Naive thymus-derived CD4-positive, alpha-beta T cell (primary cell): ENCODE measurements around the gene HSD17B11. TPM values are rescaled to one million over a fixed set of nuclear protein-coding genes. Genes with fewer than 3 reads are reported as not detected.
"Not testable (repeated sequence)": the region's sequence is repeated elsewhere in the genome, so short reads cannot be mapped to it uniquely, and the experiment has no call there.

Experiments
- ATAC-seq: fragments of 150-1000 bp; cut with Tn5 transposase; 2 replicates; pipeline ENCODE4 v1.10.0; 2021; ENCODE audit warnings: mild to moderate bottlenecking, moderate library complexity
- CTCF ChIA-PET: fragments of 350-600 bp; sonication (Branson Sonifier 250); formaldehyde crosslinking; loops from one replicate; lab custom pipeline; 2021; ENCODE audit warnings: antibody characterized with exemption; lab: Charles Lee
- POLR2A ChIA-PET: fragments of 350-600 bp; sonication (Branson Sonifier 250); formaldehyde crosslinking; loops from one replicate; lab custom pipeline; 2021; ENCODE audit warnings: antibody characterized with exemption, inconsistent platforms; lab: Charles Lee
- DNase-seq, 9 donors: peaks; one replicate each; pipeline versions ENCODE4 v3.0.0 to v3.0.0-alpha.2; 2020 to 2022; ENCODE audit warnings: mixed read lengths in 1 of 9
- H3K27ac ChIP-seq: one replicate; pipeline ENCODE4 v1.7.0; 2013; ENCODE audit warnings: mild to moderate bottlenecking, low read depth, low read length, moderate library complexity
- H3K27me3 ChIP-seq, 2 donors: one replicate each; pipeline ENCODE4 v1.7.0; 2013; ENCODE audit warnings: low read length in 2 of 2, mild to moderate bottlenecking in 2 of 2, moderate library complexity in 2 of 2; ENCODE audit not compliant: control insufficient read depth in 2 of 2, insufficient read depth in 2 of 2
- H3K36me3 ChIP-seq, 3 experiments: 1 replicate in 2 of 3; 2 replicates in 1 of 3; pipeline ENCODE4 v1.7.0; 2013; ENCODE audit warnings: low read length in 3 of 3, mild to moderate bottlenecking in 3 of 3, moderate library complexity in 1 of 3; ENCODE audit not compliant: insufficient read depth in 3 of 3, control insufficient read depth in 2 of 3
- H3K4me1 ChIP-seq, 2 donors: one replicate each; pipeline ENCODE4 v1.7.0; 2013; ENCODE audit warnings: low read length in 2 of 2, mild to moderate bottlenecking in 2 of 2, moderate library complexity in 1 of 2; ENCODE audit not compliant: control insufficient read depth in 2 of 2, insufficient read depth in 2 of 2
- H3K4me3 ChIP-seq: 2 replicates; pipeline ENCODE4 v1.7.0; 2013; ENCODE audit warnings: mild to moderate bottlenecking, low read length
- H3K9me3 ChIP-seq, 3 experiments: 1 replicate in 2 of 3; 2 replicates in 1 of 3; pipeline ENCODE4 v1.7.0; 2013; ENCODE audit warnings: low read length in 3 of 3; ENCODE audit not compliant: control insufficient read depth in 2 of 3
- H3K27ac Mint-ChIP-seq, 9 donors: one replicate each; pipeline ENCODE4 v1.8.0; 2020 to 2022; ENCODE audit warnings: mixed read lengths in 9 of 9, mild to moderate bottlenecking in 8 of 9, moderate library complexity in 5 of 9, inconsistent platforms in 2 of 9
- H3K27me3 Mint-ChIP-seq, 5 donors: one replicate each; pipeline ENCODE4 v1.8.0; 2021 to 2022; ENCODE audit warnings: mixed read lengths in 5 of 5, mild to moderate bottlenecking in 1 of 5
- H3K36me3 Mint-ChIP-seq, 5 donors: one replicate each; pipeline ENCODE4 v1.8.0; 2020 to 2022; ENCODE audit warnings: mixed read lengths in 5 of 5, mild to moderate bottlenecking in 3 of 5, inconsistent platforms in 1 of 5
- H3K4me1 Mint-ChIP-seq, 7 donors: one replicate each; pipeline ENCODE4 v1.8.0; 2020 to 2022; ENCODE audit warnings: mixed read lengths in 7 of 7, mild to moderate bottlenecking in 3 of 7, inconsistent platforms in 1 of 7
- H3K4me3 Mint-ChIP-seq, 10 donors: one replicate each; pipeline ENCODE4 v1.8.0; 2020 to 2022; ENCODE audit warnings: mild to moderate bottlenecking in 10 of 10, mixed read lengths in 10 of 10, moderate library complexity in 6 of 10, inconsistent platforms in 2 of 10
- H3K9me3 Mint-ChIP-seq, 11 donors: one replicate each; pipeline ENCODE4 v1.8.0; 2020 to 2022; ENCODE audit warnings: mixed read lengths in 11 of 11, mild to moderate bottlenecking in 4 of 11, inconsistent platforms in 1 of 11, moderate library complexity in 1 of 11
- intact Hi-C, 2 donors: fragments of 100-400 bp; cut with micrococcal nuclease; formaldehyde crosslinking; loops; one replicate each; pipeline ENCODE4 v1.15.1; 2023
- polyA plus RNA-seq, 2 donors: library from polyadenylated mRNA; unstranded; fragments of 300-500 nt; fragmentation: Illumina TruSeq; gene quantifications; one replicate each; pipeline ENCODE4 v1.2.3, GENCODE V29; 2021
- total RNA-seq, 6 experiments: library from RNA in 5 of 6; stranded (reverse) in 5 of 6; gene quantifications; 1 replicate in 5 of 6; 2 replicates in 1 of 6; pipeline ENCODE4 v1.2.3 and lab custom pipeline; 2021 to 2026

The HSD17B11 gene
- total and polyA plus RNA-seq, 7 experiments from 2014 or later: 34.3 to 76.2 (median 68.4) TPM

DNA sequence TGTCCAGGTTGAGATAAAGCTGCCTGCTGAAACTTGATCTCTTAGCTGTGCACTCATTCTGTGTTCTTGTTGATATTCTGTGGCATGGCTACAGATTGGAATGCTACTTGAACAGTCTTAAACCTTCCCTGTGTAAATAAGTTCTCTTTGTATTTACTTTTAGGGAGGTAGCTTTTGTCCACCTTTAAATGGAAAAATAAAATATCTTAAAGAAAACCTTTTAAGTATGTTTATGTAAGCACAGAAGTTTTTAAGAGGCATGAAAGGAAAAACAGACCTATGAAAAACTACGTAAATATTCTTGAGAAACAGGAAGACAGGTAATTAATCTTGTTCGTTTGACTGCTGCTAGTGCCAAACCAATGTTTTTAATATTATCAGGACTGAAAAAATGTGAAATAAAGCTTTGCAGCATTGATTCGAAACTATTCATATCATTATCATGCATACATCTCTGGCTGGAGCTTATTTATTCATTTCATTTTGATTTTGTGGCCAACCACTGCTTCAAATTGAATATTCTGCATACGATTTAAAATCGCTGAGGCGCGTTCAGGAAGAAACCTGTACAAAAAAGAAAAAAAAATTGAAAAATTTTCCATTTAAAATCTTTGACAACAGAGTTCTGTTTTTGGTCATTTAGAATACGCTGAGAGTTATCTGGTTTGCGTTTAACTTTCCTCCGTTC, 86.1 kb downstream of the HSD17B11 start:
- ATAC-seq (no peak), DNase-seq (no peak)
- Histone ChIP-seq H3K27me3 (no peaks in the 10 kb centered on the region), H3K27ac (no peak overlapping the region), H3K36me3 (no peaks in the 10 kb centered on the region), H3K4me1 (no peaks in the 10 kb centered on the region), H3K9me3 (no peaks in the 10 kb centered on the region), H3K4me3 (no peak overlapping the region)
- H3K27me3 Mint-ChIP-seq: peaks cover 0 to 2% (median under 1%) of the 10 kb centered on the region in 5 donors
- H3K9me3 Mint-ChIP-seq: peaks cover 0 to 2% (median 0%) of the 10 kb centered on the region in 11 donors
- intact Hi-C loops: no loop called here
- peaks cover 0 to 5% (median 0%) of the 10 kb centered on the region in 5 donors for H3K36me3 Mint-ChIP-seq
- no peak overlapping the region for H3K4me3 Mint-ChIP-seq
- POLR2A ChIA-PET: no interaction called here
- H3K4me1 Mint-ChIP-seq: peaks cover 0 to 4% (median 0%) of the 10 kb centered on the region in 7 donors
- CTCF ChIA-PET: no interaction called here
- H3K27ac Mint-ChIP-seq: no peak overlapping the region

DNA sequence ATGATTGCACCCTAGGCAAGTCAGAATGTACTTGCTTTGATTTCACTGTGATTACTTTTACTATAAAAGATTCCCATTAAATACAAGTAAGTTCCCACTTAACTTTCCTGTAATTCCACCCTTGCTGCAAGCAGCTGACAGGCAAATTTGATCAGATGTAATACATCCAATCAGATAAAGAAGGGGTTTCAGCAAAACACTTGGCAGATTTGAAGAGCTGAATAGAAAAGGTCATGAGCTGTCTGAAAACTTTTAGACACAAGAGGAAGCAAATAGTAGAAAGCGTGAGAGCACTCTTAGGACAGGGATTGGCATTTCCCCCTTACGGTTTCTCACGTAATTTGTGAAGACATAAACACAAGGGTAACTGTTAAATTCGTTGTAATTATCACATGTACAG, 91.1 kb downstream of the HSD17B11 start:
- CTCF ChIA-PET: interaction anchor here (1.1 kb wide), 1 partner anchor 167 kb away, joined by 3 read pairs; no protein-coding TSS in a partner anchor
- Histone ChIP-seq H3K4me3 (no peak overlapping the region), H3K9me3 (no peaks in the 10 kb centered on the region), H3K36me3 (no peaks in the 10 kb centered on the region), H3K27me3 (no peaks in the 10 kb centered on the region), H3K27ac (no peak overlapping the region), H3K4me1 (no peaks in the 10 kb centered on the region)
- Mint-ChIP-seq H3K9me3 (peaks cover 0 to 2% (median under 1%) of the 10 kb centered on the region in 11 donors), H3K27me3 (peaks cover 0 to 4% (median 2%) of the 10 kb centered on the region in 5 donors), H3K36me3 (peaks cover 0 to under 1% (median 0%) of the 10 kb centered on the region in 5 donors), H3K27ac (no peak overlapping the region), H3K4me3 (no peak overlapping the region), H3K4me1 (no peaks in the 10 kb centered on the region)
- POLR2A ChIA-PET: interaction anchor here (0.5 to 0.8 kb wide), 2 partner anchors 168 to 278 kb away, joined by 3 read pairs; no protein-coding TSS in a partner anchor
- no peak for ATAC-seq
- intact Hi-C loops: no loop called here
- DNase-seq: no peak

DNA sequence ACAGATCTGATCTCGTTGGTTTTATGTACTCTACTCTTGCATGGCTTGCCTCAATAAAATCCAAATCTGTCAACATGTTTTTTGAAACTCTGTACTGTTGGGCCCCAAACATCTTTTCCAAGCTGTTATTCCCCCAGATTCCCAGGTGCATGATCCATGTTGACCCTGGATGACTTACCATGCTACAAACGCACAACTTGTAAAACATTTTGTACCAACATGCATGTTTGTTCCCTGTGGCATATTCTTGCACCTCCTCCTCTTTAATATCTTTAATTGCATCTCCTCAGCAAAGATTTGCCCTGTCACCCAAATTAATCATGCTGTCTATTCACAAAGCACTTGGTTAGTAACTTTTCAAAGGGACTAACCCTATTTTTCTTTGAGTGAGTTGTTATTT, 92.6 kb downstream of the HSD17B11 start:
- ChIA-PET POLR2A (no interaction called here), CTCF (no interaction called here)
- Histone ChIP-seq H3K4me1 (no peaks in the 10 kb centered on the region), H3K9me3 (no peaks in the 10 kb centered on the region), H3K36me3 (no peaks in the 10 kb centered on the region), H3K27ac (no peak overlapping the region), H3K27me3 (no peaks in the 10 kb centered on the region), H3K4me3 (no peak overlapping the region)
- Mint-ChIP-seq H3K4me1 (no peaks in the 10 kb centered on the region), H3K27ac (no peak overlapping the region), H3K27me3 (peaks cover 0 to 6% (median 4%) of the 10 kb centered on the region in 5 donors), H3K4me3 (no peak overlapping the region), H3K36me3 (peaks cover 0 to 6% (median 0%) of the 10 kb centered on the region in 5 donors), H3K9me3 (peaks cover 0 to 15% (median 11%) of the 10 kb centered on the region in 11 donors)
- no peak for DNase-seq
- intact Hi-C loops: no loop called here
- ATAC-seq: no peak

DNA sequence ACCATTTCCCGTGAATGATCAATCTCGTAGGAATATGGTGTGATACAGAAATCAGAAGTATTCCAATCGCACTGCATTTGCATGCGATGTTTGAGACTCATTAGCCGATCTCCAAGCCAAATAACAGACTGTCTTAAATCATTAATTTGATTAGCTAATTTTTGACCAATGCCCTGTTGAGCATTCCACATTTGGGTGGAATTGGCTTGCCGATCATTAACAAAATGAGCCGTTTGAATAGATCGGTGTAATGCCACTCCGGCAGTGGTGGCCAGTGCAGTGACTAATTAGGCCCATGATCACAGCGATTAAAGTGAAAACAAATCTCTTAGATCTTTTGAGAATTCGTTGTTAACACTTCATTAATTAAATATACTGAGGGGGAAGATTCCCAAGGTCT, 96.1 kb downstream of the HSD17B11 start:
- peaks cover 0 to 21% (median 11%) of the 10 kb centered on the region in 11 donors for H3K9me3 Mint-ChIP-seq
- H3K4me3 ChIP-seq, H3K4me1 ChIP-seq, H3K4me1 Mint-ChIP-seq, DNase-seq, H3K27ac Mint-ChIP-seq, POLR2A ChIA-PET, H3K27me3 ChIP-seq, H3K9me3 ChIP-seq, H3K4me3 Mint-ChIP-seq, H3K36me3 Mint-ChIP-seq, intact Hi-C loops, H3K27me3 Mint-ChIP-seq, CTCF ChIA-PET, H3K27ac ChIP-seq, ATAC-seq, H3K36me3 ChIP-seq: not testable (repeated sequence)

DNA sequence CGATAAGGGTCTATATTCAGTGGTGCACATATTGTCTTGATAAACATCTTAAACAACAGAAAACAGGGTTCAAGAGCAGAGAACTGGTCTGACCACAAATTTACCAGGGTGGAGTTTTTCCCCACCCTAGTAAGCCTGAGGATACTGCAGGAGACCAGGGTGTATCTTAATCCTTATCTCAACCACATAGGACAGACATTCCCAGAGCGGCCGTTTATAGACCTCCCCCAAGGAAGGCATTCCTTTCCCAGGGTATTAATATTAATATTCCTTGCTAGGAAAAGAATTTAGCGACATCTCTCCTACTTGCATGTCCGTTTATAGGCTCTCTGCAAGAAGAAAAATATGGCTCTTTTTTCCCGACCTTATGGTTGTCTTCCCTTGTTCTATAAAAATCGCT, 97.1 kb downstream of the HSD17B11 start:
- H3K36me3 Mint-ChIP-seq, H3K36me3 ChIP-seq, H3K27me3 Mint-ChIP-seq, ATAC-seq, H3K4me1 ChIP-seq, DNase-seq, H3K27ac ChIP-seq, H3K4me3 Mint-ChIP-seq, intact Hi-C loops, H3K9me3 ChIP-seq, CTCF ChIA-PET, H3K4me3 ChIP-seq, H3K27me3 ChIP-seq, POLR2A ChIA-PET, H3K4me1 Mint-ChIP-seq, H3K27ac Mint-ChIP-seq: not testable (repeated sequence)
- H3K9me3 Mint-ChIP-seq: peaks cover 0 to 21% (median 11%) of the 10 kb centered on the region in 11 donors

DNA sequence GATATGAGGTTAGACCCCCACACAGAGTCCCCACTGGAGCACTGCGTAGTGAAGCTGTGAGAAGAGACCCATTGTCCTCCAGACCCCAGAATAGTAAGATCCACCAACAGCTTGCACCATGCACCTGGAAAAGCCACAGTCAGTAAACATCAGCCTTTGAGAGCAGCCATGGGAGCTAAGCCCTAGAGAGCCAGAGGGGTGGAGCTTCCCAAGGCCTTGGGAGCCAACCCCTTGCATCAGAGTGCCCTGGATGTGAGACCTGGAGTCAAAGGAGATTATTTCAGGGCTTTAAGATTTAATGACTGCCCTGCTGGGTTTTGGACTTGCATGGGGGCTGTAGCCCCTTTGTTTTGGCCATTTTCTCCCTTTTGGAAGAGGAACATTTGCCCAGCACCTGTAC, 104.0 kb downstream of the HSD17B11 start:
- Histone ChIP-seq H3K9me3 (peaks cover 0 to 18% (median 0%) of the 10 kb centered on the region in 3 experiments), H3K27ac (no peak overlapping the region), H3K36me3 (no peaks in the 10 kb centered on the region), H3K27me3 (no peaks in the 10 kb centered on the region), H3K4me3 (no peak overlapping the region), H3K4me1 (no peaks in the 10 kb centered on the region)
- no peak overlapping the region for H3K27ac Mint-ChIP-seq
- no peak for ATAC-seq
- POLR2A ChIA-PET: no interaction called here
- peaks cover 0 to 13% (median 3%) of the 10 kb centered on the region in 5 donors for H3K27me3 Mint-ChIP-seq
- DNase-seq: no peak
- CTCF ChIA-PET: no interaction called here
- no peaks in the 10 kb centered on the region for H3K4me1 Mint-ChIP-seq
- intact Hi-C loops: no loop called here
- no peak overlapping the region for H3K4me3 Mint-ChIP-seq
- H3K9me3 Mint-ChIP-seq: peaks cover 5 to 53% (median 21%) of the 10 kb centered on the region in 11 donors
- peaks cover 0 to 18% (median 5%) of the 10 kb centered on the region in 5 donors for H3K36me3 Mint-ChIP-seq
